Pancreas (tissue), 10 donors: ENCODE results near the gene SMYD1. TPM values are rescaled to one million over a fixed set of nuclear protein-coding genes. Genes with fewer than 3 reads are reported as not detected.

Source experiments
- ATAC-seq, 4 donors: fragments of 200-7000 bp; cut with Tn5 transposase; one replicate each; pipeline versions ENCODE4 v1.8.0 to v1.9.1; 2020; ENCODE audit warnings: mild to moderate bottlenecking in 4 of 4, moderate library complexity in 4 of 4
- DNase-seq, 6 donors: peaks; one replicate each; pipeline ENCODE4 v3.0.0-alpha.2; 2020
- FAIRE-seq: peaks from 2 replicates; lab custom pipeline; 2012; peaks lifted over from hg19 to GRCh38; lab: Jason Lieb, UNC
- H3K27ac ChIP-seq, 4 donors: fragments of 200-600 bp; sonication (generic); 1 replicate in 3 of 4; 2 replicates in 1 of 4; pipeline versions ENCODE4 v1.5.0 to v1.8.0; 2020
- H3K27me3 ChIP-seq, 4 donors: fragments of 200-600 bp; one replicate each; pipeline ENCODE4 v1.8.0; 2021
- H3K36me3 ChIP-seq, 3 donors: fragments of 200-600 bp; sonication (generic) in 1 of 3; one replicate each; pipeline versions ENCODE4 v1.5.0 to v1.8.0; 2020 to 2021
- H3K4me1 ChIP-seq, 3 donors: fragments of 200-600 bp; one replicate each; pipeline ENCODE4 v1.8.0; 2021
- H3K4me3 ChIP-seq, 4 donors: fragments of 200-600 bp; sonication (generic) in 2 of 4; one replicate each; pipeline versions ENCODE4 v1.5.0 to v1.8.0; 2020 to 2021
- H3K9me3 ChIP-seq, 4 donors: fragments of 200-600 bp; one replicate each; pipeline ENCODE4 v1.8.0; 2021
- WGBS, 2 donors: extraction: QIAGEN DNeasy Blood & Tissue Kit; methylation state at CpG; one replicate each; pipeline ENCODE4 v1.1.7; 2013; 5-methylcytosine and 5-hydroxymethylcytosine counted together
- intact Hi-C, 3 donors: fragments of 100-400 bp; cut with DNase I; formaldehyde crosslinking; loops; one replicate each; pipeline versions ENCODE4 v1.11.1 to v1.14.2; 2022
- polyA plus RNA-seq, 2 donors: library from polyadenylated mRNA; stranded (reverse); fragments of 200-250 nt; gene quantifications; one replicate each; pipeline ENCODE4 v1.2.3, GENCODE V29; 2013
- total RNA-seq, 6 donors: library from RNA; stranded (reverse); fragmentation: NEBNext Ultra II Directional in 4 of 6; extraction: Animal tissue kit (Norgen Biotek cat#: 25700) in 4 of 6; gene quantifications; one replicate each; pipeline versions ENCODE4 v1.2.1 to v1.2.4, GENCODE V29; 2021 to 2023
- TF ChIP-seq, protein P1 (sequence below), 4 donors: fragments of 200-600 bp; sonication (generic) in 3 of 4; IDR thresholded peaks; one replicate each; pipeline versions ENCODE4 v1.5.0 to v1.8.0; 2021; ENCODE audit warnings: antibody characterized with exemption in 4 of 4
- donor health status: healthy with polysubstance abuse.
- donor health status: DM: no; HTN: no; CAD: no; lungs with moderate emphysema.
- donor health status: DM: no; HTN: no; CAD: no.
- donor health status: control.
- donor health status: control.
- donor health status: Bipolar disorder and iron deficiency.
- donor health status: DM: yes; HTN: yes; CAD: no.
- donor health status: DM: no; HTN: no; CAD: no.
- donor health status: DM: no; HTN: no; CAD: no.
- donor health status: DM: yes; HTN: yes; CAD: no.

The SMYD1 gene
- total and polyA plus RNA-seq, 8 donors: 0.06 to 0.16 TPM; not detected in 6

DNA sequence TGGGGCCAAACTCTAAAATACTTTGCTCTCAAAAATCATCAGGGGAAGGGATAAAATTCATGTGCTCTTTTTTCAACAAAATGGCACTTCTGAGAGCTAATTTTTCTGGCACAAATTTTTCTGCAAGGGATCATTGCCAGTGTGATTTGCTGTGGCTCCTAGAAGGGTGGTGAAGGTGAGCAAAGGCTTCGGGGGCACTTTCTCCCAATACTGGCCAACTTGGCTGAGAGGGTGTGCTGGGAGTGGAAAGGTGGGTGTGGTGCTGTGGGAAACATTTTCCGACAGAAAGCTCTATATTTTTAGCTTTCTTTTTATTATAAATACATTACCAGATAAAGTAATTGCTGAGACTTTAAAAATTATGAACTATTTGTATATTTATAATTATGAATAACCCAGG is 419 bp downstream of the SMYD1 start:
- DNase-seq (no peak), ATAC-seq (no peak), FAIRE-seq (no peak)
- WGBS, 2 donors: 71 to 77% methylated on average over 2 of the region's 2 CpGs
- Histone ChIP-seq H3K27me3 (no peaks in the 10 kb centered on the region), H3K4me3 (no peak overlapping the region), H3K4me1 (no peaks in the 10 kb centered on the region), H3K9me3 (no peaks in the 10 kb centered on the region), H3K27ac (no peak overlapping the region), H3K36me3 (no peaks in the 10 kb centered on the region)
- TF ChIP-seq, protein P1, sequence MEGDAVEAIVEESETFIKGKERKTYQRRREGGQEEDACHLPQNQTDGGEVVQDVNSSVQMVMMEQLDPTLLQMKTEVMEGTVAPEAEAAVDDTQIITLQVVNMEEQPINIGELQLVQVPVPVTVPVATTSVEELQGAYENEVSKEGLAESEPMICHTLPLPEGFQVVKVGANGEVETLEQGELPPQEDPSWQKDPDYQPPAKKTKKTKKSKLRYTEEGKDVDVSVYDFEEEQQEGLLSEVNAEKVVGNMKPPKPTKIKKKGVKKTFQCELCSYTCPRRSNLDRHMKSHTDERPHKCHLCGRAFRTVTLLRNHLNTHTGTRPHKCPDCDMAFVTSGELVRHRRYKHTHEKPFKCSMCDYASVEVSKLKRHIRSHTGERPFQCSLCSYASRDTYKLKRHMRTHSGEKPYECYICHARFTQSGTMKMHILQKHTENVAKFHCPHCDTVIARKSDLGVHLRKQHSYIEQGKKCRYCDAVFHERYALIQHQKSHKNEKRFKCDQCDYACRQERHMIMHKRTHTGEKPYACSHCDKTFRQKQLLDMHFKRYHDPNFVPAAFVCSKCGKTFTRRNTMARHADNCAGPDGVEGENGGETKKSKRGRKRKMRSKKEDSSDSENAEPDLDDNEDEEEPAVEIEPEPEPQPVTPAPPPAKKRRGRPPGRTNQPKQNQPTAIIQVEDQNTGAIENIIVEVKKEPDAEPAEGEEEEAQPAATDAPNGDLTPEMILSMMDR (IDR thresholded peaks at IDR 0.05): no peak
- intact Hi-C loops: no loop called here

DNA sequence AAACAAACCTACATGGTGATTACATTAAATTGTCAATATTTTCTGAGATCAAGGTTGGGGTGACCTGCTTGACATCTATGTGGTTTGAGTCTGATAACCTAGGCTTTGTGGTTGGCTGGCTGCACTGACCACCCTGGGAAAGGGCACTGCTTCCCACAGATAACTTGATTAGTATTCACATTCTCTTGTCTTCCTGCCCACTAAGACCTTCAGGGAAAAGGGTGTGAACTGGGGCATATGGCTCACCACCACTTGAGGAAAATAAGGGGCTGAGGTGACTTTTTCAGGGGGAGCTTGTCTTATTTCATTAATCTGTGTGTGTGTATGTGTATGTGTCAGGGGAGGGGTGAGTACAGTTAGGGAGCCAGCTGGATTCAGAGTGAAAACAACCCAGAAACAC is 1.5 kb downstream of the SMYD1 start:
- intact Hi-C loops: no loop called here
- H3K27ac ChIP-seq: no peak overlapping the region
- H3K9me3 ChIP-seq: no peaks in the 10 kb centered on the region
- FAIRE-seq (no peak), ATAC-seq (no peak), DNase-seq (no peak)
- no peaks in the 10 kb centered on the region for H3K4me1 ChIP-seq
- no peaks in the 10 kb centered on the region for H3K27me3 ChIP-seq
- no peak overlapping the region for H3K4me3 ChIP-seq
- no peaks in the 10 kb centered on the region for H3K36me3 ChIP-seq
- TF ChIP-seq, protein P1 (IDR thresholded peaks at IDR 0.05): no peak

GRCh38 chr2:88070055-88070454 is 2.4 kb downstream of the SMYD1 start:
- no peak for FAIRE-seq

GRCh38 chr2:88071365-88071764 is 3.7 kb downstream of the SMYD1 start:
- no peak for ATAC-seq
- no peaks in the 10 kb centered on the region for H3K27me3 ChIP-seq
- no peak for FAIRE-seq
- no peak for DNase-seq
- no peaks in the 10 kb centered on the region for H3K9me3 ChIP-seq
- H3K36me3 ChIP-seq: no peaks in the 10 kb centered on the region
- no peaks in the 10 kb centered on the region for H3K4me1 ChIP-seq
- no peak overlapping the region for H3K27ac ChIP-seq
- no peak overlapping the region for H3K4me3 ChIP-seq
- WGBS, 2 donors: 92 to 95% methylated on average over 2 of the region's 2 CpGs
- TF ChIP-seq, protein P1 (IDR thresholded peaks at IDR 0.05): no peak
- intact Hi-C loops: no loop called here

More at GRCh38 chr2:88070055-88070454, 2.4 kb downstream of the SMYD1 start:
- Histone ChIP-seq H3K36me3 (no peaks in the 10 kb centered on the region), H3K4me1 (no peaks in the 10 kb centered on the region), H3K4me3 (no peak overlapping the region), H3K9me3 (no peaks in the 10 kb centered on the region), H3K27ac (no peak overlapping the region), H3K27me3 (no peaks in the 10 kb centered on the region)
- intact Hi-C loops: no loop called here
- TF ChIP-seq, protein P1 (IDR thresholded peaks at IDR 0.05): no peak
- DNase-seq (no peak), ATAC-seq (no peak)
- 57 to 63% methylated on average over 1 of the region's 1 CpG for WGBS, 2 donors

DNA sequence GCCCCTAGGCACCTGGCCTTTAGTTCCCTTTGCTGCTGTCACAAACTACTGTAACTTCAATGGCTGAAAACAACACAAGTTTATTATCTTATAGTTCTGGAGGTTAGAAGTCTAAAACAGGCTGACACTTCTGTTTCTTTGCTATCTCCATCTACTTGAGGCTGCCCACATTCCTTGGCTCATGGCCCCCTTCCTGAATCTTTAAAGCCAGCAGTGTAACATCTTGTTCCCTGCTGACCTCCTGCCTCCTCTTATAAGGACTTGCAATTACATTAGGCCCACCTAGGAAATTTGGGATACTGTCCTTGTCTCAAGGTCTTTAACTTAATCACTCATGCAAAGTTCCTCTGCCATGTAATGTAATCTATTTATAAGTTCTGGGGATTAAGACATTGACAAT is 6.5 kb downstream of the SMYD1 start:
- Histone ChIP-seq H3K4me3 (no peak overlapping the region), H3K36me3 (no peaks in the 10 kb centered on the region), H3K4me1 (no peaks in the 10 kb centered on the region), H3K9me3 (no peaks in the 10 kb centered on the region), H3K27ac (no peak overlapping the region), H3K27me3 (no peaks in the 10 kb centered on the region)
- TF ChIP-seq, protein P1 (IDR thresholded peaks at IDR 0.05): no peak
- intact Hi-C loops: no loop called here
- ATAC-seq (no peak), DNase-seq (no peak), FAIRE-seq (no peak)
